ENCODE data around the gene NR4A3. TPM values are rescaled to one million over a fixed set of nuclear protein-coding genes. Genes with fewer than 3 reads are reported as not detected.
"Not testable (repeated sequence)": the region's sequence is repeated elsewhere in the genome, so short reads cannot be mapped to it uniquely, and the experiment has no call there.

NR4A3 gene
- total RNA-seq, 1 donor from 2014 or later, result 15.3 TPM

DNA sequence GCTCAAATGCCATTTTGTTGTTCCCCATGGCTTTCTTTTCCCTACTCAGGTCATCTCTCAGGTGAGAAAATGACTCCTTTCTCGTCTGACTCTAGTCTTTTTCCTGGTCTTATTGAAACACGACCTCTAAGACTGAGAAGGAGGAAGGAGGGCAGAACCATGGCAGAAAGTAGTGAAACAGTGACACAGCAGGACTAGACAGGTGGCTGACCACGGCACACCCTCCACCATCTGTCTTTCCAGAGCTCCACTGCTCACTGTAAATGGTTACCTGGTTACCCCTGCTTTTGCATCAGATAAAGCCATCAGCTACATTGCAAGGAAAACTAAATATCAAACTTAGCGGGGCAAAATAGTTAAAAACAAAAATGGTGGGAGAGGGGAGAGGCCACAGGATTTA is 30.9 kb downstream of the NR4A3 start:
- no peaks in the 10 kb centered on the region for H3K27me3 Mint-ChIP-seq (ENCODE audit: low read depth)
- H3K9me3 Mint-ChIP-seq, result peaks cover 5% of the 10 kb centered on the region
- peaks cover 6% of the 10 kb centered on the region for H3K36me3 Mint-ChIP-seq
- no peak overlapping the region for H3K4me3 Mint-ChIP-seq
- TF ChIP-seq, protein P1, sequence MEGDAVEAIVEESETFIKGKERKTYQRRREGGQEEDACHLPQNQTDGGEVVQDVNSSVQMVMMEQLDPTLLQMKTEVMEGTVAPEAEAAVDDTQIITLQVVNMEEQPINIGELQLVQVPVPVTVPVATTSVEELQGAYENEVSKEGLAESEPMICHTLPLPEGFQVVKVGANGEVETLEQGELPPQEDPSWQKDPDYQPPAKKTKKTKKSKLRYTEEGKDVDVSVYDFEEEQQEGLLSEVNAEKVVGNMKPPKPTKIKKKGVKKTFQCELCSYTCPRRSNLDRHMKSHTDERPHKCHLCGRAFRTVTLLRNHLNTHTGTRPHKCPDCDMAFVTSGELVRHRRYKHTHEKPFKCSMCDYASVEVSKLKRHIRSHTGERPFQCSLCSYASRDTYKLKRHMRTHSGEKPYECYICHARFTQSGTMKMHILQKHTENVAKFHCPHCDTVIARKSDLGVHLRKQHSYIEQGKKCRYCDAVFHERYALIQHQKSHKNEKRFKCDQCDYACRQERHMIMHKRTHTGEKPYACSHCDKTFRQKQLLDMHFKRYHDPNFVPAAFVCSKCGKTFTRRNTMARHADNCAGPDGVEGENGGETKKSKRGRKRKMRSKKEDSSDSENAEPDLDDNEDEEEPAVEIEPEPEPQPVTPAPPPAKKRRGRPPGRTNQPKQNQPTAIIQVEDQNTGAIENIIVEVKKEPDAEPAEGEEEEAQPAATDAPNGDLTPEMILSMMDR (IDR thresholded peaks at IDR 0.05; ENCODE audit: unreplicated experiment), result no peak
- H3K27ac Mint-ChIP-seq, result no peak overlapping the region
- H3K4me1 Mint-ChIP-seq, result peaks cover 3% of the 10 kb centered on the region
- DNase-seq (ENCODE audit: low spot score in 2 of 2, unreplicated experiment in 2 of 2), result no peak

DNA sequence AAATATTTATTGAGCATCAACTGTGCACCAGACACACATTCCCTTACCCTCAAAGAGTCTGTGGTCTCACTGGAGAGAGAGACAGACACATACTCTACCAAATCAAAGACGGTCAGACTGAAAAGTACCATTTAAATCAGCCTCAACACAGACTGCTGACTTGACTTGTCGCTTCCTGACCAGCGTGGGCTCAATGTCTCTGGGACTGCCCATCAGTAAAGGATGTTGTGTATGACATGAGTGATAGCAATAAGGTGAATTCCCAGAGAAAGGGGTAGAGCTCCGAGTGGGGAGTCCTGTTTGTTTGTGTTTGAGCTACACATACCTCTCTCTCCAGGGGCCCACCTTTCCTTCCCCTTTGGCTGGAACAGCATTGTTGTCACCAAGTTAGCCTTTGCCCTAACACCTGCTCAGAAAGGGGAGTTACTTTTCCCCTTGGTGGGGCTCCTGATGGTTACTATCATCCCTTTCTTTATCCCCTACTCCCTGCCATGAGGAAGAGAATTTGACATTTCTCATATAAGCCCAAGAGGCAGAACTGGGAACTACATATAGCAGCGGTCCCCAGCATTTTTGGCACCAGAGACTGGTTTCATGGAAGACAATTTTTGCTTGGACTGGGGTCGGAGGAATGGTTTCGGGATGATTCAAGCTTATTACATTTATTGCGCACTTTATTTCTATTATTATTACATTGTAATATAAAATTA is 33.9 kb downstream of the NR4A3 start:
- TF ChIP-seq, protein P1 (IDR thresholded peaks at IDR 0.05; ENCODE audit: unreplicated experiment), result peak; percentile 28
- no peaks in the 10 kb centered on the region for H3K27me3 Mint-ChIP-seq (ENCODE audit: low read depth)
- DNase-seq (ENCODE audit: low spot score in 2 of 2, unreplicated experiment in 2 of 2), result no peak
- H3K9me3 Mint-ChIP-seq, result peaks cover 5% of the 10 kb centered on the region
- no peak overlapping the region for H3K4me3 Mint-ChIP-seq
- peaks cover 12% of the 10 kb centered on the region for H3K4me1 Mint-ChIP-seq
- H3K27ac Mint-ChIP-seq, result no peak overlapping the region
- H3K36me3 Mint-ChIP-seq, result peaks cover 6% of the 10 kb centered on the region

GRCh38 chr9:99857576-99857975 is 35.9 kb downstream of the NR4A3 start:
- DNase-seq (ENCODE audit: low spot score in 2 of 2, unreplicated experiment in 2 of 2); H3K36me3 Mint-ChIP-seq; H3K9me3 Mint-ChIP-seq; H3K27ac Mint-ChIP-seq; H3K4me3 Mint-ChIP-seq; H3K4me1 Mint-ChIP-seq; H3K27me3 Mint-ChIP-seq (ENCODE audit: low read depth): not testable (repeated sequence)

- TF ChIP-seq, protein P1 (IDR thresholded peaks at IDR 0.05; ENCODE audit: unreplicated experiment), result no peak
- Mint-ChIP-seq H3K27me3 (ENCODE audit: low read depth) (no peaks in the 10 kb centered on the region), H3K4me1 (peaks cover 9% of the 10 kb centered on the region), H3K4me3 (no peak overlapping the region), H3K36me3 (peaks cover 2% of the 10 kb centered on the region), H3K27ac (no peak overlapping the region), H3K9me3 (peaks cover 5% of the 10 kb centered on the region)
- DNase-seq (ENCODE audit: low spot score in 2 of 2, unreplicated experiment in 2 of 2), result no peak
Measured at GRCh38 chr9:99858087-99858486, 36.4 kb downstream of the NR4A3 start.

- TF ChIP-seq, protein P1 (IDR thresholded peaks at IDR 0.05; ENCODE audit: unreplicated experiment), result no peak
- no peak for DNase-seq (ENCODE audit: low spot score in 2 of 2, unreplicated experiment in 2 of 2)
- H3K36me3 Mint-ChIP-seq, result peaks cover 2% of the 10 kb centered on the region
- no peaks in the 10 kb centered on the region for H3K27me3 Mint-ChIP-seq (ENCODE audit: low read depth)
- H3K9me3 Mint-ChIP-seq, result peaks cover 5% of the 10 kb centered on the region
- peaks cover 9% of the 10 kb centered on the region for H3K4me1 Mint-ChIP-seq
- H3K4me3 Mint-ChIP-seq, result no peak overlapping the region
- H3K27ac Mint-ChIP-seq, result peak overlapping the region; percentile 6
Measured at GRCh38 chr9:99859243-99859980, 37.7 kb downstream of the NR4A3 start.

- Mint-ChIP-seq H3K27ac (peak overlapping the region; percentile 65), H3K9me3 (peaks cover under 1% of the 10 kb centered on the region), H3K27me3 (ENCODE audit: low read depth) (no peaks in the 10 kb centered on the region), H3K4me3 (no peak overlapping the region), H3K36me3 (no peaks in the 10 kb centered on the region), H3K4me1 (peaks cover 9% of the 10 kb centered on the region)
- no peak for DNase-seq (ENCODE audit: low spot score in 2 of 2, unreplicated experiment in 2 of 2)
- TF ChIP-seq, protein P1 (IDR thresholded peaks at IDR 0.05; ENCODE audit: unreplicated experiment), result no peak
Measured at GRCh38 chr9:99860266-99860665, 38.6 kb downstream of the NR4A3 start.
